GM19468 (cell line): Measurements from ENCODE around the gene AQP9.
"Not testable (repeated sequence)": the region's sequence is repeated elsewhere in the genome, so short reads cannot be mapped to it uniquely, and the experiment has no call there.

Source experiments
- ATAC-seq: cut with Tn5 transposase; IDR thresholded peaks from one replicate; pipeline ENCODE4 v1.9.1; 2021; ENCODE audit warnings: mild to moderate bottlenecking, moderate library complexity, moderate number of reproducible peaks; ENCODE audit not compliant: unreplicated experiment; ENCODE audit errors: extremely low read depth

Gene AQP9

GRCh38 chr15:58138106-58138505, at the start of gene AQP9:
Gene AQP9, plus strand, starts transcription at chr15:58138381. Its CDS starts 185 bp downstream, at chr15:58138566.
- no peak for ATAC-seq

- ATAC-seq, result no peak
These were observed 42.8 kb upstream of the AQP9 start for GRCh38 chr15:58095415-58095814.

GRCh38 chr15:58096529-58097084, 41.6 kb upstream of the AQP9 start:
- no peak for ATAC-seq

- ATAC-seq, result no peak
These were observed 34.7 kb upstream of the AQP9 start for GRCh38 chr15:58103482-58103881.

- ATAC-seq, result no peak
These were observed 30.1 kb upstream of the AQP9 start for GRCh38 chr15:58108117-58108516.

GRCh38 chr15:58109419-58109818, 28.8 kb upstream of the AQP9 start:
- no peak for ATAC-seq

- no peak for ATAC-seq
These were observed 27.0 kb upstream of the AQP9 start for GRCh38 chr15:58110999-58111717.

- ATAC-seq, result no peak
These were observed 26.5 kb upstream of the AQP9 start for GRCh38 chr15:58111718-58112104.

GRCh38 chr15:58113358-58113757, 24.8 kb upstream of the AQP9 start:
- ATAC-seq, result not testable (repeated sequence)

- no peak for ATAC-seq
These were observed 23.8 kb upstream of the AQP9 start for GRCh38 chr15:58114388-58114787.

GRCh38 chr15:58114812-58115211, 23.4 kb upstream of the AQP9 start:
- ATAC-seq, result no peak

GRCh38 chr15:58115692-58116091, 22.5 kb upstream of the AQP9 start:
- ATAC-seq, result no peak

GRCh38 chr15:58117619-58118018, 20.6 kb upstream of the AQP9 start:
- no peak for ATAC-seq

GRCh38 chr15:58118272-58118671, 19.9 kb upstream of the AQP9 start:
- no peak for ATAC-seq

GRCh38 chr15:58119016-58119415, 19.2 kb upstream of the AQP9 start:
- ATAC-seq, result no peak

GRCh38 chr15:58124585-58124984, 13.6 kb upstream of the AQP9 start:
- no peak for ATAC-seq

GRCh38 chr15:58125333-58125732, 12.8 kb upstream of the AQP9 start:
- ATAC-seq, result no peak

- ATAC-seq, result no peak
These were observed 3.3 kb upstream of the AQP9 start for GRCh38 chr15:58134886-58135285.

- no peak for ATAC-seq
These were observed 2.5 kb upstream of the AQP9 start for GRCh38 chr15:58135511-58136174.

- no peak for ATAC-seq
These were observed 1.4 kb upstream of the AQP9 start for GRCh38 chr15:58136731-58137130.

- no peak for ATAC-seq
These were observed 495 bp upstream of the AQP9 start for GRCh38 chr15:58137686-58138085.
